Smooth muscle cell (in vitro differentiated cells): ENCODE results near the gene DUSP16. TPM values are rescaled to one million over a fixed set of nuclear protein-coding genes. Genes with fewer than 3 reads are reported as not detected.

ENCODE experiments used
- DNase-seq: peaks from one replicate; lab custom pipeline; 2025; ENCODE audit not compliant: unreplicated experiment; lab: John Stamatoyannopoulos, UW
- H2AFZ ChIP-seq: fragments of 200-600 bp; sonication (generic); 2 replicates; pipeline ENCODE4 v1.6.0; 2016; ENCODE audit warnings: antibody characterized with exemption, low read depth, mild to moderate bottlenecking
- H3F3A ChIP-seq: fragments of 200-600 bp; sonication (generic); 2 replicates; pipeline ENCODE4 v1.6.0; 2017; ENCODE audit warnings: antibody characterized with exemption, low read depth
- H3K27ac ChIP-seq: fragments of 200-600 bp; sonication (generic); 2 replicates; pipeline ENCODE4 v1.5.1; 2016; ENCODE audit warnings: low read depth, mild to moderate bottlenecking
- H3K27me3 ChIP-seq: fragments of 200-600 bp; sonication (generic); 2 replicates; pipeline ENCODE4 v1.6.1; 2016; ENCODE audit warnings: low read depth, mild to moderate bottlenecking
- H3K36me3 ChIP-seq: fragments of 200-600 bp; sonication (generic); 2 replicates; pipeline ENCODE4 v1.5.1; 2016; ENCODE audit warnings: low read depth
- H3K4me1 ChIP-seq: fragments of 200-600 bp; sonication (generic); 2 replicates; pipeline ENCODE4 v1.5.1; 2016; ENCODE audit warnings: low read depth
- H3K4me2 ChIP-seq: fragments of 200-600 bp; sonication (generic); 2 replicates; pipeline ENCODE4 v1.6.0; 2016; ENCODE audit warnings: mild to moderate bottlenecking
- H3K4me3 ChIP-seq: fragments of 200-600 bp; sonication (generic); 2 replicates; pipeline ENCODE4 v1.5.1; 2016; ENCODE audit warnings: mild to moderate bottlenecking
- H3K79me2 ChIP-seq: fragments of 200-600 bp; sonication (generic); 2 replicates; pipeline ENCODE4 v1.6.0; 2016; ENCODE audit warnings: low read depth, mild to moderate bottlenecking
- H3K9ac ChIP-seq: fragments of 200-600 bp; sonication (generic); 2 replicates; pipeline ENCODE4 v1.6.0; 2016; ENCODE audit warnings: low read depth
- H3K9me3 ChIP-seq: fragments of 200-600 bp; sonication (generic); replicated peaks from 2 replicates; pipeline ENCODE4 v1.5.1; 2016; ENCODE audit warnings: low read depth
- H4K20me1 ChIP-seq: fragments of 200-600 bp; sonication (generic); 2 replicates; pipeline ENCODE4 v1.6.0; 2016; ENCODE audit warnings: low read depth
- CTCF ChIP-seq: fragments of 200-600 bp; sonication (generic); IDR thresholded peaks from 2 replicates; pipeline ENCODE4 v1.5.1; 2017; ENCODE audit warnings: borderline replicate concordance, mild to moderate bottlenecking, antibody characterized with exemption; ENCODE audit not compliant: insufficient read depth, poor library complexity, severe bottlenecking
- WGBS: methylation state at CpG from one replicate; pipeline ENCODE4 v1.1.7; 2016; ENCODE audit warnings: low lambda C conversion rate; 5-methylcytosine and 5-hydroxymethylcytosine counted together
- polyA plus RNA-seq: library from polyadenylated mRNA; unstranded; fragments of >200 nt; fragmentation: Nextera tagmentation; extraction: Ambion mirVana; gene quantifications from 2 replicates; pipeline ENCODE4 v1.2.1, GENCODE V29; 2016
- total RNA-seq: library from RNA; depleted of rRNA; stranded (reverse); fragments of >200 nt; gene quantifications from 2 replicates; pipeline ENCODE4 v1.2.3, GENCODE V29; 2014

Gene DUSP16
- 10.8 and 13.0 TPM in 2 replicates for total RNA-seq
- 1.2 and 2.0 TPM in 2 replicates for polyA plus RNA-seq

- Histone ChIP-seq H3F3A (peaks cover 10% of the 10 kb centered on the region), H3K9me3 (no peaks in the 10 kb centered on the region), H3K4me3 (peak within 1 kb of the TSS; percentile 94), H3K27ac (peak within 1 kb of the TSS; percentile 100), H3K27me3 (no peaks in the 10 kb centered on the region), H3K79me2 (peaks cover 31% of the 10 kb centered on the region), H4K20me1 (peaks cover 12% of the 10 kb centered on the region), H3K36me3 (no peaks in the 10 kb centered on the region), H3K4me2 (peak within 1 kb of the TSS; percentile 100), H3K9ac (peak within 1 kb of the TSS; percentile 100), H3K4me1 (peaks cover 15% of the 10 kb centered on the region), H2AFZ (peak within 1 kb of the TSS; percentile 89)
- DNase-seq: peak; percentile 56
- under 1% methylated on average over 34 of the region's 59 CpGs for whole genome bisulfite sequencing
- no peak for TF ChIP-seq CTCF
Measured at GRCh38 chr12:12562585-12563261, at the start of gene DUSP16. TSS of gene DUSP16 (minus strand) at chr12:12562863. CDS start at chr12:12521098, 41,765 bp downstream.

- Histone ChIP-seq H3K4me3 (peak overlapping the region; percentile 77), H3K4me1 (peaks cover 6% of the 10 kb centered on the region), H3K4me2 (peak overlapping the region; percentile 97), H3F3A (peaks cover 7% of the 10 kb centered on the region), H3K27ac (peak overlapping the region; percentile 81), H3K9me3 (no peaks in the 10 kb centered on the region), H4K20me1 (no peaks in the 10 kb centered on the region), H3K36me3 (no peaks in the 10 kb centered on the region), H3K9ac (peak overlapping the region; percentile 65), H2AFZ (peak overlapping the region; percentile 88), H3K27me3 (no peaks in the 10 kb centered on the region), H3K79me2 (peaks cover 16% of the 10 kb centered on the region)
- no peak for TF ChIP-seq CTCF
- 4% methylated on average over 7 of the region's 7 CpGs for WGBS
- DNase-seq: no peak
Measured at GRCh38 chr12:12612358-12612757, 49.7 kb upstream of the DUSP16 start.

GRCh38 chr12:12611512-12612306, 49.0 kb upstream of the DUSP16 start, which contains the start of gene CREBL2:
TSS of gene CREBL2 (plus strand) at chr12:12611876. CDS start at chr12:12612173, 297 bp downstream.
- H3K4me1 ChIP-seq: peaks cover 6% of the 10 kb centered on the region
- peaks cover 4% of the 10 kb centered on the region for H3F3A ChIP-seq
- peak within 1 kb of the TSS; percentile 88 for H2AFZ ChIP-seq
- H3K9ac ChIP-seq: peak within 1 kb of the TSS; percentile 65
- H3K4me3 ChIP-seq: peak within 1 kb of the TSS; percentile 77
- peak within 1 kb of the TSS; percentile 97 for H3K4me2 ChIP-seq
- no peak for TF ChIP-seq CTCF
- no peaks in the 10 kb centered on the region for H3K27me3 ChIP-seq
- peak within 1 kb of the TSS; percentile 81 for H3K27ac ChIP-seq
- peak; percentile 67 for DNase-seq
- no peaks in the 10 kb centered on the region for H4K20me1 ChIP-seq
- H3K36me3 ChIP-seq: no peaks in the 10 kb centered on the region
- H3K9me3 ChIP-seq: no peaks in the 10 kb centered on the region
- peaks cover 16% of the 10 kb centered on the region for H3K79me2 ChIP-seq
- WGBS: 1% methylated on average over 38 of the region's 51 CpGs
